GM12892 (cell line): Measurements from ENCODE around the gene EVA1C.

Source experiments
- POLR2AphosphoS5 ChIP-seq: IDR thresholded peaks from 2 replicates; pipeline ENCODE4 v1.6.1; 2011; ENCODE audit warnings: low read depth, low read length, control low read depth
- TAF1 ChIP-seq: IDR thresholded peaks from 2 replicates; pipeline ENCODE4 v1.6.1; 2011; ENCODE audit warnings: low read depth, mild to moderate bottlenecking, control low read depth, low read length, borderline replicate concordance

DNA sequence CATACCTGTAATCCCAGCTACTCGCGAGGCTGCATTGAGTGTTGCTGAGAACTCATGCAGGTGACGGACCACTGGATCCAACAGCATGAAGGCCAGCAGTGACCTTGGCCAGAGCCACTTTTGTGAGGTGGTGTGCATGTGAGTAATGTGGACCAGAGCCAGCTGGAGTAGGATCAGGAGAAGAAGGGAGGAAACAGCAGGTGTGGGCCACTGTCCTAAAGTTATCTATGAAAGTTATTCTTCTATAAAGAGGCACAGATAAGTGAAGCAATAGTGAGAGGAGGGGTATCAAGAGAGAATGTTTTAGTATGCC is 125.0 kb downstream of the EVA1C start:
- TF ChIP-seq TAF1 (no peak), POLR2AphosphoS5 (no peak)
